NCI-H146 treated with DMSO at 0.1 percent for 48 hours (cell line): Measurements from ENCODE around the gene TMTC3.
"Not testable (repeated sequence)": the region's sequence is repeated elsewhere in the genome, so short reads cannot be mapped to it uniquely, and the experiment has no call there.

Experiments used
- DNase-seq: peaks from one replicate; lab custom pipeline; 2025; ENCODE audit not compliant: unreplicated experiment; lab: John Stamatoyannopoulos, UW

The TMTC3 gene

GRCh38 chr12:88141774-88142609, at the start of gene TMTC3, which contains the start of gene CEP290:
Gene TMTC3, plus strand, starts transcription at chr12:88142307. Its CDS starts 6,009 bp downstream, at chr12:88148316.
Gene CEP290, minus strand, starts transcription at chr12:88142088. Its CDS starts 781 bp downstream, at chr12:88141307.
- DNase-seq = peak; percentile 98

- no peak for DNase-seq
These were observed 49.3 kb upstream of the TMTC3 start for GRCh38 chr12:88092771-88093170.

GRCh38 chr12:88093573-88093972, 48.5 kb upstream of the TMTC3 start:
- no peak for DNase-seq

- DNase-seq = no peak
These were observed 34.1 kb upstream of the TMTC3 start for GRCh38 chr12:88108021-88108420.

GRCh38 chr12:88111074-88111652, 30.9 kb upstream of the TMTC3 start:
- peak; percentile 6 for DNase-seq

GRCh38 chr12:88113871-88114270, 28.2 kb upstream of the TMTC3 start:
- DNase-seq = no peak

GRCh38 chr12:88122666-88123065, 19.4 kb upstream of the TMTC3 start:
- no peak for DNase-seq

GRCh38 chr12:88127099-88127498, 15.0 kb upstream of the TMTC3 start:
- no peak for DNase-seq

GRCh38 chr12:88127855-88128254, 14.3 kb upstream of the TMTC3 start:
- DNase-seq = no peak

GRCh38 chr12:88132392-88132791, 9.7 kb upstream of the TMTC3 start:
- DNase-seq = no peak

- DNase-seq = not testable (repeated sequence)
These were observed 8.9 kb upstream of the TMTC3 start for GRCh38 chr12:88133181-88133580.

- DNase-seq = not testable (repeated sequence)
These were observed 2.4 kb upstream of the TMTC3 start for GRCh38 chr12:88139711-88140110.

GRCh38 chr12:88141425-88141773, 708 bp upstream of the TMTC3 start:
- DNase-seq = no peak

- DNase-seq = peak; percentile 9
These were observed 494 bp downstream of the TMTC3 start for GRCh38 chr12:88142610-88142991.

- no peak for DNase-seq
These were observed 1.9 kb downstream of the TMTC3 start for GRCh38 chr12:88144037-88144436.

- peak; percentile 56 for DNase-seq
These were observed 2.7 kb downstream of the TMTC3 start for GRCh38 chr12:88144546-88145468.

- DNase-seq = peak; percentile 77
These were observed 3.7 kb downstream of the TMTC3 start for GRCh38 chr12:88145567-88146505.

- DNase-seq = no peak
These were observed 8.0 kb downstream of the TMTC3 start for GRCh38 chr12:88150063-88150462.

GRCh38 chr12:88153959-88154358, 11.9 kb downstream of the TMTC3 start:
- no peak for DNase-seq

GRCh38 chr12:88156075-88156654, 14.1 kb downstream of the TMTC3 start:
- no peak for DNase-seq
